Cortex of kidney (tissue), 1 donor: ENCODE results near the gene RBMS3.
"Not testable (repeated sequence)": the region's sequence is repeated elsewhere in the genome, so short reads cannot be mapped to it uniquely, and the experiment has no call there.

Experiments
- DNase-seq: peaks from one replicate; lab custom pipeline; 2025; lab: John Stamatoyannopoulos, UW

The RBMS3 gene

GRCh38 chr3:29430558-29430971 is 149.7 kb downstream of the RBMS3 start:
- no peak for DNase-seq

GRCh38 chr3:29436612-29437323 is 155.9 kb downstream of the RBMS3 start:
- no peak for DNase-seq

GRCh38 chr3:29438580-29438979 is 157.7 kb downstream of the RBMS3 start:
- no peak for DNase-seq

- DNase-seq = no peak
These were observed 159.8 kb downstream of the RBMS3 start for GRCh38 chr3:29440413-29441305.

GRCh38 chr3:29441422-29441821 is 160.6 kb downstream of the RBMS3 start:
- DNase-seq = no peak

GRCh38 chr3:29447946-29448627 is 167.2 kb downstream of the RBMS3 start:
- DNase-seq = no peak

DNA sequence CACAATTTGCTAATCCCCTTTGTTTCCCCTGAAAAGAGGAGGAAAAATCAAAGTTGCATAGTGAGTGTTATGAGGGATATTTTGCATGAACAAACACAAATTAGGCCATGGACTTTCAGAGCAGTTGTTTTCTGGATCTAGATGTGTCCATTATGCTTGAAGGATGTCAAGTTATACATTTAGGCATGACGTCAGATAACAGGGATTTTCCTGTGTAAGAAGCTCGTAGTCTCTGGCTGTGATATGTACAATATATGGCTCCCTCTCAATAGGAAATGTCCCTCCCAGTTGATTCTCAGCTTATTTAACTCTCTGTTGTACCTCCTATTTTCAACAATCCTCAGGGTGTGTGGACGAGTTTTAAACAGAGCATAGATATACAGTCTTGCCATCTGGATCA is 171.0 kb downstream of the RBMS3 start:
- no peak for DNase-seq

DNA sequence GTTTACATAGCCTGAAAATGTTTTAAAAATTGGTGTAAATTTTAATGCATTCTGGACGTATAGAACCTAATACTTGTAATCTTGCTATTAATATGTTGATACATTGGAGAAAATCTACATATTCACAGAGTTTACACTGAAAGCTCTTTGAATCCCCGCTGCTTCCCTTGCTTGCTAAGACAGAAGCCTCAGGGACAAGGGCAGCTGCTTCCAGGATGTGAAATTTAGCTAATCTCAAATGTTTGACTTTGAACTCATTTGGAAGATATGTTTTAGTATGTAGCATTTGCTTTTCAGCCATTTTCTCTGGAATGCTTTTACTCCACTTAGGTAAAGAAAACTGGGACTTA is 172.0 kb downstream of the RBMS3 start:
- DNase-seq = no peak

GRCh38 chr3:29453284-29454001 is 172.6 kb downstream of the RBMS3 start:
- DNase-seq = no peak

DNA sequence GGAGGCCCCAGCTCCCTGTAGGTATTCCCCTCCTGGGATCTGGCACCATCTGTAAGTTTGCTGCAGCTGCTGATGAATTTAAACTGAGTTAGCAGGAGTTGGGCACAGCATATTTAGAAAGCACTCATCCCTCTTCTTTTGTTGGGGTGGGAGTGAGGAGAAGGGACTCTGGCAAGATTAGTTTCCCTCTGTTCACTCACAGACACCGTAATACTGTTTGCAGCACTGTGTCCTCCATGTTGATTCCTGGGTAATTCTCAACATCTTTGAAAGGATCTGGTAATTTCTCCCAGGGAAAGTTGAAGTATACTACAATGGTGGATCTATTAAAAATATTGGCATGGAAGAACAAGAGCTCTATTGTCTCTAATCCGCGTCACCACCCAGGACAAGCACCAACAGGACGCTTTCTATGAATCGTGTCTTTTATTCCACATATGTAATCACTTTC is 173.3 kb downstream of the RBMS3 start:
- DNase-seq = no peak

DNA sequence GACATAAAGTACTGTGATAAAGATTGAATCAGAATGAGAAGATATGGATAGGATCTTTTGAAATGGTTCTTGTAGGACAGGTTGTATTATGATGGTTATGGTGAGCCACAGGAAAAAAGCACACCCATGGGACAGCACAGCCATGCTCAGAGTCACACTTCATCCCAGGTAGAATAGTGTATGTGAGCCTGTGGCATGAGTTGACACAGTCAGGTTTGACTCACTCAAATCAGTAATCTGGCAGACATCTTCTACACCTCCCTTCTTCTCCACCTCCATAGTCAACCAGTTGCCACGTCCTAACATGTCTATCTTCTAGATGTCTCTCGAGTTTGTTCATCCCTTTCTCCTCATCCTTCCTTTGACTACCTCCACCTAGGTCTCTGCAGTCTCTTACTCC is 176.0 kb downstream of the RBMS3 start:
- no peak for DNase-seq

DNA sequence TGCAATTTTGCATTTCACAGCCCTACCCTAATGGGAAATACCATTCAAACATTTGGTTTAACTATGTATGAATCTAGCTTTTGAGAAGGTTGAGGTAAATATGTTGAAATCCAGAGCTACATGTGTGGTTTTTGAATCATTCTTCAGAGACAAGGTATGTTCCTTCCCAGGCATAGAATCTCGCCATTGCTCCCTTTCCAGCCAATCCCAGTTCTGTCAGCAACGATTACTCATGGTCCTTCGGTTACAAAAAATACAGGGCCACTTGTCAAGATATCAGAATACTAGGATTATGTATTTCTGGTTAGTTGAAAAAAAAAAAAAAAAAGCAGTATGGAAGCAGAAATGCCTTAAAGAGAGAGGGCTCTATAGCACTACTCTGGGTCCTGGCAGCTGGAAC is 182.4 kb downstream of the RBMS3 start:
- no peak for DNase-seq

DNA sequence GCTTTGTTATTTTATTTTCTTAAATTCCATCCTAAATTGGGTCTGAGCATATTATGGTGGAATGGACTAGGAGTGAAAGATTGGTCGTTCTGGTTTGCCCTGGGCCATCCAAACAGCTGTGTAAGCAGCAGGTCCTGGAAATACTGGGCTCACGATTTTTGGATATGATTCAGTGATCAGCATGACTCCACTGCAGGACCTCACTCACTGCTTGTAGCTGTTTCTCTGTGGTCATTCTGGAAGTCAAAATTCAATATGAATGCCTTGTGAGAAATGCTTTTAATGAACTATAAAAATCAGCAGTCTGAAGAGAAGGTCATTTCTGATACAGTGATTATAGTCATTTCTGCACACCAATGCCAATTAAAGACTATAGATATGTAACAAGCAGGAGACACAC is 185.0 kb downstream of the RBMS3 start:
- no peak for DNase-seq

- DNase-seq = no peak
These were observed 185.6 kb downstream of the RBMS3 start for GRCh38 chr3:29466442-29466841.

GRCh38 chr3:29468187-29468586 is 187.3 kb downstream of the RBMS3 start:
- DNase-seq = no peak

DNA sequence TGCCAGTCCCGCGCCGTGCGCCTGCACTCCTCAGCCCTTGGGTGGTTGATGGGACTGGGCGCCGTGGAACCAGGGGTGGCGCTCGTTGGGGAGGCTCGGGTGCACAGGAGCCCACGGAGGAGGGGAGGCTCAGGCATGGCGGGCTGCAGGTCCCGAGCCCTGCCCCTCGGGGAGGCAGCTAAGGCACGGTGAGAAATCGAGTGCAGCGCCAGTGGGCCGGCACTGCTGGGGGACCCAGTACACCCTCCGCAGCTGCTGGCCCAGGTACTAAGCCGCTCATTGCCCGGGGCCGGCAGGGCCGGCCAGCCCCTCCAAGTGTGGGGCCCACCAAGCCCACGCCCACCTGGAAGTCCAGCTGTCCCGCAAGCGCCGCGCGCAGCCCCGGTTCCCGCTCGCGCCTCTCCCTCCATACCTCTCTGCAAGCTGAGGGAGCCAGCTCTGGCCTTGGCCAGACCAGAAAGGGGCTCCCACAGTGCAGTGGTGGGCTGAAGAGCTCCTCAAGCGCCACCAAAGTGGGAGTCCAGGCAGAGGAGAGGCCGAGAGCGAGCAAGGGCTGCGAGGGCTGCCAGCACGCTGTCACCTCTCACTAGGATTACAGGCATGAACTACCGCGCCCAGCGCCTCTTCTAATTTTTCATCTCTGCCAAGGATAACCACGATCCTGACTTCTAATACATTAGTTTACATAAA is 192.8 kb downstream of the RBMS3 start:
- DNase-seq = not testable (repeated sequence)

GRCh38 chr3:29475305-29475840 is 194.5 kb downstream of the RBMS3 start:
- DNase-seq = no peak

DNA sequence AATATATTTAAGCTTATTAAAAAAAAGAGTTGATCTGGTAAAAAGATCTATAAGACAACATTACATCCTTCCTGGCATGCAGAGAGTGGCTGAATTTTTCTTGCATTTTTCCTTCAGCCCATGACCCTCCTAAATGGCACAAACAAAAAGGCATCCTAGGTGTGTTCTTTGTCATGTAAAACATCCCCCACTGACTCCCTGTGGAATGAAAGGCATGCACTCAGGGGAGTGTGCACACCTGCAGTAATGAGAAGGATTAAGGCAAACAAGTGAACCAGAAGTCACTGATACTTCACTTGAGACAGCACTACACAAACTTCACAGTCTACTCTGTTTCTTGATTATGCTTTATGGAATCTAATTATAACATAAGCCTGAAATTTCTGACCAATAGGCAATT is 195.0 kb downstream of the RBMS3 start:
- DNase-seq = no peak

DNA sequence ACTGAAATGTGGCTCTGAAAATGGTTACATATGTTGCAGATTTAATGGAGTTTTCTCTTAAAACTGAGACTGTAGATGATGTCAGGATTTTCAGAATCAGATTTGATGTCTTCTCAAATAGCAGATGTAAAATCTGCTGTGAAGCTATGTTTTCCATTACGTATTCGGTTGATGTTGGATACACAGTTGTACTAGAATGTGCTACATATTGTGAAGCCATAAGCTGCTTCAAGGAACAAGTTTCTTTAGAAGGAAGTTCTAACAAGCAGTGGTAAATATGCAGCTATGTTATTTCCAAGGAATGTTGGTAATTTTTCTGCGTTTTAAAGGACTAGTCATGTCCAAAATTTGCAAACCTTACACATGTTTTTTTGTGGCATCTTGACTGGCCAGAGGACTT is 197.7 kb downstream of the RBMS3 start:
- DNase-seq = no peak

DNA sequence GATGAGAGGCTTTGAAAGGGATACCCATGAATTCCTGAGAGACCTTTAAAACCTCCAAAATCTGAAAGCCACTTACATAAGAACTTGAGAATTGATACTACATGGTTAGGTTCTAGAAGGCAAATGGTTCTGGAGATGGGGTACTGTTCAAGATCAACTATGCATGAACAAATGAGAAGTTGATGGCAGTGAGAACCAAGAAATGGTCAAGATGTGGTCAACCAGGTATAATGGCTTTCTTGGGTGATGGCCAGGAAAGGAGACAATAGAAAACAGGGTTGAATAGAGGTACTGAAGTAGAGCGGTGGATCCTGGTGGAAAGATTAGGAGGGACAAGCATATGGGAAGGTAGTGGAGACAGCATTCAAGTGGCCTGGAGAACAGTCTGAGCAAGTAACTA is 200.4 kb downstream of the RBMS3 start:
- DNase-seq = no peak
